HEK293 (cell line): Measurements from ENCODE around the gene PARD3.

Source experiments
- BCL6B ChIP-seq: fragments of 450-650 bp; formaldehyde crosslinking; IDR thresholded peaks from 2 replicates; pipeline ENCODE4 v1.5.1; 2017; ENCODE audit warnings: missing biosample characterization, missing genetic modification characterization
- CTCF ChIP-seq: fragments of 450-650 bp; formaldehyde crosslinking; IDR thresholded peaks from 2 replicates; pipeline ENCODE4 v1.5.1; 2016; ENCODE audit warnings: missing biosample characterization, missing genetic modification characterization
- HOXA7 ChIP-seq: sonication (generic); formaldehyde crosslinking; IDR thresholded peaks from 2 replicates; pipeline ENCODE4 v1.8.1; 2022; ENCODE audit warnings: missing genetic modification reagents, borderline replicate concordance
- REST ChIP-seq: fragments of 450-650 bp; formaldehyde crosslinking; IDR thresholded peaks from 2 replicates; pipeline ENCODE4 v1.5.1; 2016; ENCODE audit warnings: missing biosample characterization, missing genetic modification characterization
- YY1 ChIP-seq: fragments of 450-650 bp; formaldehyde crosslinking; IDR thresholded peaks from 2 replicates; pipeline ENCODE4 v1.5.1; 2018; ENCODE audit warnings: missing biosample characterization, missing genetic modification characterization
- ZBTB48 ChIP-seq: fragments of 450-650 bp; formaldehyde crosslinking; IDR thresholded peaks from 2 replicates; pipeline ENCODE4 v1.5.1; 2016; ENCODE audit warnings: missing biosample characterization, missing genetic modification characterization
- ZBTB7A ChIP-seq: fragments of 450-650 bp; formaldehyde crosslinking; IDR thresholded peaks from 2 replicates; pipeline ENCODE4 v1.5.1; 2016; ENCODE audit warnings: low read depth, missing biosample characterization, missing genetic modification characterization
- ZBTB8A ChIP-seq: fragments of 450-650 bp; formaldehyde crosslinking; IDR thresholded peaks from 2 replicates; pipeline ENCODE4 v1.5.1; 2016; ENCODE audit warnings: missing biosample characterization, missing genetic modification characterization
- ZNF175 ChIP-seq: fragments of 450-650 bp; formaldehyde crosslinking; IDR thresholded peaks from 2 replicates; pipeline ENCODE4 v1.5.1; 2016; ENCODE audit warnings: missing biosample characterization, missing genetic modification characterization
- ZNF37A ChIP-seq: fragments of 450-650 bp; IDR thresholded peaks from 2 replicates; pipeline ENCODE4 v1.5.1; 2018; ENCODE audit warnings: missing biosample characterization, missing genetic modification characterization
- ZNF48 ChIP-seq: fragments of 450-650 bp; formaldehyde crosslinking; IDR thresholded peaks from 2 replicates; pipeline ENCODE4 v1.5.1; 2016; ENCODE audit warnings: missing biosample characterization, missing genetic modification characterization
- ZNF624 ChIP-seq: fragments of 450-650 bp; formaldehyde crosslinking; IDR thresholded peaks from 2 replicates; pipeline ENCODE4 v1.5.1; 2017; ENCODE audit warnings: missing biosample characterization, missing genetic modification characterization
- ZNF626 ChIP-seq: fragments of 450-650 bp; sonication (Bioruptor Pico); formaldehyde crosslinking; IDR thresholded peaks from 2 replicates; pipeline ENCODE4 v1.5.1; 2018; ENCODE audit warnings: missing biosample characterization, missing genetic modification characterization, inconsistent platforms
- ZNF704 ChIP-seq: fragments of 450-650 bp; formaldehyde crosslinking; IDR thresholded peaks from 2 replicates; pipeline ENCODE4 v1.5.1; 2016; ENCODE audit warnings: missing biosample characterization, missing genetic modification characterization

- TF ChIP-seq ZBTB8A = no peak
- TF ChIP-seq BCL6B (tag by site-specific recombination) = no peak
- TF ChIP-seq ZNF626 (tag by site-specific recombination) = no peak
- no peak for TF ChIP-seq ZNF175 (tag by site-specific recombination)
- no peak for TF ChIP-seq CTCF (tag by site-specific recombination)
- TF ChIP-seq YY1 (tag by site-specific recombination) = no peak
- no peak for TF ChIP-seq ZNF37A (tag by site-specific recombination)
- TF ChIP-seq HOXA7 = no peak
- no peak for TF ChIP-seq ZBTB7A
- TF ChIP-seq ZNF624 (tag by site-specific recombination) = no peak
- no peak for TF ChIP-seq ZBTB48 (tag by site-specific recombination)
- no peak for TF ChIP-seq ZNF704 (tag by site-specific recombination)
- no peak for TF ChIP-seq ZNF48 (tag by site-specific recombination)
- no peak for TF ChIP-seq REST
Observed at GRCh38 chr10:34476608-34477007, 338.5 kb downstream of the PARD3 start.
